Neural cell (in vitro differentiated cells): ENCODE measurements around the gene SSR4. TPM values are rescaled to one million over a fixed set of nuclear protein-coding genes. Genes with fewer than 3 reads are reported as not detected.
"Not testable (repeated sequence)": the region's sequence is repeated elsewhere in the genome, so short reads cannot be mapped to it uniquely, and the experiment has no call there.

Source experiments
- H2AFZ ChIP-seq: fragments of 200-600, 300-800 bp; sonication (generic), shearing (Covaris generic); 2 replicates; pipeline ENCODE4 v1.6.0; 2014; ENCODE audit warnings: low read depth, mild to moderate bottlenecking, antibody characterized with exemption, low read length, moderate library complexity
- H3F3A ChIP-seq: fragments of 200-600 bp; shearing (Covaris generic); 2 replicates; pipeline ENCODE4 v1.6.1; 2016; ENCODE audit warnings: mild to moderate bottlenecking, moderate library complexity, mixed read lengths, antibody characterized with exemption, low read length; ENCODE audit not compliant: insufficient read depth, poor library complexity, severe bottlenecking
- H3K27ac ChIP-seq: fragments of 200-600, 300-800 bp; sonication (generic), shearing (Covaris generic); 2 replicates; pipeline ENCODE4 v1.5.1; 2014; ENCODE audit warnings: mild to moderate bottlenecking, low read length, moderate library complexity
- H3K27me3 ChIP-seq: fragments of 300-800, 200-600 bp; sonication (generic), shearing (Covaris generic); 2 replicates; pipeline ENCODE4 v1.6.0; 2014; ENCODE audit warnings: mild to moderate bottlenecking, low read depth, low read length, moderate library complexity; ENCODE audit not compliant: insufficient read depth
- H3K36me3 ChIP-seq: fragments of 300-800, 200-600 bp; sonication (generic), shearing (Covaris generic); 2 replicates; pipeline ENCODE4 v1.5.1; 2014; ENCODE audit warnings: mild to moderate bottlenecking, antibody characterized with exemption, low read length, moderate library complexity; ENCODE audit not compliant: insufficient read depth
- H3K4me2 ChIP-seq: fragments of 300-800, 200-600 bp; sonication (generic), shearing (Covaris generic); 2 replicates; pipeline ENCODE4 v1.6.0; 2014; ENCODE audit warnings: mild to moderate bottlenecking, low read length
- H3K4me3 ChIP-seq: fragments of 300-800, 200-600 bp; sonication (generic), shearing (Covaris generic); 2 replicates; pipeline ENCODE4 v1.5.1; 2014; ENCODE audit warnings: mild to moderate bottlenecking, low read length, moderate library complexity
- H3K79me2 ChIP-seq: fragments of 200-600 bp; shearing (Covaris generic); replicated peaks from 2 replicates; pipeline ENCODE4 v1.6.0; 2014; ENCODE audit warnings: mild to moderate bottlenecking, low read length, moderate library complexity; ENCODE audit not compliant: insufficient read depth
- H3K9ac ChIP-seq: fragments of 300-800, 200-600 bp; sonication (generic), shearing (Covaris generic); 2 replicates; pipeline ENCODE4 v1.6.1; 2016; ENCODE audit warnings: mild to moderate bottlenecking, low read length, mixed read lengths
- H3K9me2 ChIP-seq: fragments of 200-600 bp; shearing (Covaris generic); 2 replicates; pipeline ENCODE4 v1.6.1; 2016; ENCODE audit warnings: mild to moderate bottlenecking, low read length, mixed read lengths; ENCODE audit not compliant: insufficient read depth
- H3K9me3 ChIP-seq: fragments of 200-600, 300-800 bp; sonication (generic), shearing (Covaris generic); 2 replicates; pipeline ENCODE4 v1.6.1; 2016; ENCODE audit warnings: mild to moderate bottlenecking, mixed run types, low read length, moderate library complexity, mixed read lengths
- H4K20me1 ChIP-seq: fragments of 200-600 bp; shearing (Covaris generic); 2 replicates; pipeline ENCODE4 v1.6.1; 2016; ENCODE audit warnings: mild to moderate bottlenecking, mixed run types; ENCODE audit not compliant: insufficient read depth
- CTCF ChIP-seq: fragments of 450-650 bp; IDR thresholded peaks from 2 replicates; pipeline ENCODE4 v1.5.1; 2014; ENCODE audit warnings: antibody characterized with exemption, mild to moderate bottlenecking, moderate library complexity; ENCODE audit not compliant: poor library complexity, severe bottlenecking
- EP300 ChIP-seq: fragments of 450-650 bp; conservative IDR thresholded peaks from 2 replicates; pipeline ENCODE4 v1.6.1; 2014; ENCODE audit warnings: antibody characterized with exemption, mild to moderate bottlenecking, moderate library complexity; ENCODE audit not compliant: poor library complexity, severe bottlenecking
- EZH2 ChIP-seq: fragments of 200-600, 300-800 bp; shearing (Covaris generic), sonication (generic); IDR thresholded peaks from 2 replicates; pipeline ENCODE4 v1.6.1; 2014; ENCODE audit warnings: antibody characterized with exemption, low read length, borderline replicate concordance, mild to moderate bottlenecking; ENCODE audit not compliant: insufficient read depth, poor library complexity, severe bottlenecking
- MXI1 ChIP-seq: fragments of 450-650 bp; conservative IDR thresholded peaks from 2 replicates; pipeline ENCODE4 v1.6.1; 2014; ENCODE audit warnings: antibody characterized with exemption, mild to moderate bottlenecking; ENCODE audit not compliant: poor library complexity, severe bottlenecking
- POLR2AphosphoS5 ChIP-seq: IDR thresholded peaks from 2 replicates; pipeline ENCODE4 v1.6.1; 2012
- RAD21 ChIP-seq: fragments of 450-650 bp; conservative IDR thresholded peaks from 2 replicates; pipeline ENCODE4 v1.6.1; 2014; ENCODE audit warnings: antibody characterized with exemption, mild to moderate bottlenecking, moderate library complexity
- REST ChIP-seq: IDR thresholded peaks from 2 replicates; pipeline ENCODE4 v1.6.1; 2012; ENCODE audit warnings: borderline replicate concordance
- SMC3 ChIP-seq: fragments of 450-650 bp; conservative IDR thresholded peaks from 2 replicates; pipeline ENCODE4 v1.6.1; 2014; ENCODE audit warnings: antibody characterized with exemption, mild to moderate bottlenecking, moderate library complexity; ENCODE audit not compliant: poor library complexity
- TAF1 ChIP-seq: IDR thresholded peaks from 2 replicates; pipeline ENCODE4 v1.6.1; 2012; ENCODE audit warnings: low read depth
- polyA plus RNA-seq: library from polyadenylated mRNA; depleted of rRNA; stranded (reverse); fragments of >200 nt; gene quantifications from 2 replicates; pipeline ENCODE4 v1.2.3, GENCODE V29; 2014

Gene SSR4
- polyA plus RNA-seq, 1 donor from 2014 or later, result 186 TPM

- not testable (repeated sequence) for H3F3A ChIP-seq, H3K36me3 ChIP-seq, H3K27me3 ChIP-seq, H4K20me1 ChIP-seq, H3K4me3 ChIP-seq, H3K4me2 ChIP-seq, H3K9me2 ChIP-seq, H3K9me3 ChIP-seq, H2AFZ ChIP-seq
- Histone ChIP-seq H3K9ac (peak overlapping the region; percentile 79), H3K27ac (peak overlapping the region; percentile 82), H3K79me2 (peaks cover 69% of the 10 kb centered on the region)
Measured at GRCh38 chrX:153818064-153818463, 23.6 kb downstream of the SSR4 start.

- TF ChIP-seq SMC3 (peak; percentile 34), EZH2 (no peak), RAD21 (no peak), REST (peak; percentile 14), CTCF (no peak), POLR2AphosphoS5 (peak; percentile 69), EP300 (peak; percentile 22), MXI1 (peak; percentile 21), TAF1 (no peak)
- Histone ChIP-seq H3K9me2 (no peaks in the 10 kb centered on the region), H3K79me2 (peaks cover 65% of the 10 kb centered on the region), H3K36me3 (no peaks in the 10 kb centered on the region), H3F3A (no peaks in the 10 kb centered on the region), H3K27me3 (no peaks in the 10 kb centered on the region), H3K9me3 (no peaks in the 10 kb centered on the region), H4K20me1 (no peaks in the 10 kb centered on the region), H3K9ac (peak overlapping the region; percentile 79), H3K4me3 (peak overlapping the region; percentile 62), H3K27ac (peak overlapping the region; percentile 82), H3K4me2 (peak overlapping the region; percentile 6), H2AFZ (no peak overlapping the region)
Measured at GRCh38 chrX:153818571-153819383, 24.3 kb downstream of the SSR4 start.
